Astrocyte (in vitro differentiated cells and primary cell): ENCODE data around the gene PBX1.

Experiments
- EZH2 ChIP-seq: IDR thresholded peaks from 2 replicates; pipeline ENCODE4 v1.6.1; 2012; ENCODE audit warnings: mild to moderate bottlenecking, low read length, inconsistent platforms; ENCODE audit not compliant: insufficient read depth
- TF ChIP-seq, protein P1 (sequence below): IDR thresholded peaks from 2 replicates; pipeline ENCODE4 v1.5.1; 2011; ENCODE audit warnings: low read depth, mild to moderate bottlenecking, inconsistent platforms, low read length, moderate library complexity; ENCODE audit not compliant: insufficient read depth

DNA sequence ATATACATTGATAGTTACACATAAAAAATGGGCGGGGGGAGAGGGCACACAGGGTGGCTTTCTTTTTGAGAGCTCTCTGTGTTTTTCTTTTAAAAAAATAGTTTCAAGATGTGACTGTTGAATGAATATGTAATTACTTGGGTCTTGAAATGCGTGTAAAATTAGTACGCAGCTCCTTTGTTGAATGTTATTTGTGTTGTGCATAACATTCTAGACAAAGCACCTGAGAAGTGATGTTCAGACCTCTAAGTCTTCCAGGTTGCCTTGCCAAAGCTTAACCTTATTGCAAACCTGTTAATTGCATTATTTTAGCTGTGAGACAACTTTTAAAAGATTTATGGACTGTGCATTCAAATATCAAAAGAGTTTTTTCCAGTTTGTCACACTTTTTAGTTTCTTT, 5.4 kb downstream of the PBX1 start:
- TF ChIP-seq, protein P1, sequence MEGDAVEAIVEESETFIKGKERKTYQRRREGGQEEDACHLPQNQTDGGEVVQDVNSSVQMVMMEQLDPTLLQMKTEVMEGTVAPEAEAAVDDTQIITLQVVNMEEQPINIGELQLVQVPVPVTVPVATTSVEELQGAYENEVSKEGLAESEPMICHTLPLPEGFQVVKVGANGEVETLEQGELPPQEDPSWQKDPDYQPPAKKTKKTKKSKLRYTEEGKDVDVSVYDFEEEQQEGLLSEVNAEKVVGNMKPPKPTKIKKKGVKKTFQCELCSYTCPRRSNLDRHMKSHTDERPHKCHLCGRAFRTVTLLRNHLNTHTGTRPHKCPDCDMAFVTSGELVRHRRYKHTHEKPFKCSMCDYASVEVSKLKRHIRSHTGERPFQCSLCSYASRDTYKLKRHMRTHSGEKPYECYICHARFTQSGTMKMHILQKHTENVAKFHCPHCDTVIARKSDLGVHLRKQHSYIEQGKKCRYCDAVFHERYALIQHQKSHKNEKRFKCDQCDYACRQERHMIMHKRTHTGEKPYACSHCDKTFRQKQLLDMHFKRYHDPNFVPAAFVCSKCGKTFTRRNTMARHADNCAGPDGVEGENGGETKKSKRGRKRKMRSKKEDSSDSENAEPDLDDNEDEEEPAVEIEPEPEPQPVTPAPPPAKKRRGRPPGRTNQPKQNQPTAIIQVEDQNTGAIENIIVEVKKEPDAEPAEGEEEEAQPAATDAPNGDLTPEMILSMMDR: no peak
- no peak for TF ChIP-seq EZH2
